ENCODE data around the gene PPFIBP2.

Gene PPFIBP2

DNA sequence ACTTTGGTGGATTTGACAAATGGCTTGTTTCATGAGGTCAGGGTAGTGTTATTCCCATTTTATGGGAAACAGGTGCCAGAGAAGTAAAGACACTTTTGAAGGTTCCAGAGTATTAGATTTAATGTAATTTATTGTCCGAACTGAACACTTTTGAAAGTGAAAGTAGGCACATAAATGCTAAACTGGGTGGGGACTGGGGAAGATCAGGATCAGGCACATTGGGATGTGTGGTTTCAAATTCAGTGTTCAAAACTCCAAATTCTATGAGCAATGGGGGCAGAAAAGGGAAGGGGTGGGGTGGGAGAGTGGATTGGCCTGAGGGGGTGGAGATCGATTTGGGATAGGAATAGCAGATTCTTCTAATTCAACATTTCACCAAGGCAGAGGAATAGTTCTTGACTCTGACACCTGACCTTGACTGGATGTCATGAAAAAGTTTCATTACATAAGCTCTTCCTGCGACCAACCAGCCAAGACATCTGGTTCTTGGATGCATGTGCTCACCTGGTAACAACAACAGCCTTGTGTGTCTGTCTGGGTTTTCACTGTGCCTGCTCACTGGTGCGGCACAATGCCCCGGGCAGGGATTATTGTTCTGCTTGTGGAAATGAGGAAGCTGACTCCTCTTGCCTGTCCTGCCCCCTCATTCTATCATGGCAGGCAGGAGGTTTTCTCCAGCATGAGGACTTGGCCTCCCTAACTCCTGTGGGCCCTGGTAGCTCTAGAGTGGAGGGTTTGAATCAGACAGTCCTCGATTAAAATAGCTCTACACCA, 10.8 kb downstream of the PPFIBP2 start:
- Mint-ChIP-seq H3K36me3 (peaks cover 24% of the 10 kb centered on the region), H3K4me1 (peaks cover 69% of the 10 kb centered on the region), H3K27me3 (peaks cover 9% of the 10 kb centered on the region), H3K9me3 (no peaks in the 10 kb centered on the region), H3K27ac (peak overlapping the region; percentile 42), H3K4me3 (no peak overlapping the region)
- CTCF ChIA-PET: interaction anchor here (5.1 kb wide), 1 partner anchor 13 kb away, joined by 31 read pairs; the partner anchor contains the start of gene PPFIBP2
- no peak for DNase-seq

DNA sequence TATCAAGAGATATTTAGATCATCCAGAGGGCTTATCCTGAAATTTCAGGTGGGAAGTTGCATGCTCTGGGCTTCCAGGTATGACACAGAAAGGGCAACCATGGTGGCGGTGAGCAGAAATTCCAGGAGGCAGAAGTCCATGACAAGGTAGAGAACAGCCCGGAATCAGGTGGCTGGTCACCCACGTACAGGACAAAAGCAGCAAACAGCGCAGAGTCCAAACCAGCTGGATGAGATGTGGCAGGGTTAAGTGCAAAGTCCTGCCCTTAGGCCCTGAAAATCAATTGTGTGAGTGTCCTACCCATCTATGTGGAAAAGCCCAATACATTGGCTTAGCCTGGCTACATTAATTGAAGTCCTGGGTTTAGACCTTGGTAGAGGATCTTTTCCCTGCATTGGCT, 11.6 kb downstream of the PPFIBP2 start:
- CTCF ChIA-PET: no interaction called here
- peaks cover 76% of the 10 kb centered on the region for H3K4me1 Mint-ChIP-seq

DNA sequence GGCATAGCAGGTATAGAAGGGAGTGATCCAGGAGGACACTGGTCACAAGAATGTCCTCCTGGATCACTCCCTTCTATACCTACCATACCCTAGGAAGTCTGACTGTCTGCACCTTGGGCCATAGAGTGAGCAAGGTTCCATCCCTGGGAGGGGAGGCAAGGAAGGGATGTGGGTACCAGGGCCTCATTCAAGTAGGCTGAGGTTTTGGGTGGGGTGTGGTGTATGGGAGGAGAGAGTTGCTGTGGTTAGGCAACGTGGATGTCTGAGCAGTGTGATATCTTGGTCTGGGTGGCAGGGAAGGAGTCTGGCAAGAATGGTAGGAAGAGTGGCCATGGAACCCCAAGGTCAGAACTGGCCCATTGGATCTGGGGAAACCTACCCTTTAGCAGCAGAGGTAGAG, 13.2 kb downstream of the PPFIBP2 start:
- peaks cover 28% of the 10 kb centered on the region for H3K36me3 Mint-ChIP-seq
- H3K4me1 Mint-ChIP-seq: peaks cover 87% of the 10 kb centered on the region
- peak overlapping the region; percentile 48 for H3K4me3 Mint-ChIP-seq
- H3K9me3 Mint-ChIP-seq: no peaks in the 10 kb centered on the region
- CTCF ChIA-PET: no interaction called here
- H3K27me3 Mint-ChIP-seq: peaks cover 9% of the 10 kb centered on the region
- peak overlapping the region; percentile 75 for H3K27ac Mint-ChIP-seq
- peak; percentile 81 for DNase-seq

More for the DNA sequence above, 11.6 kb downstream of the PPFIBP2 start:
- Mint-ChIP-seq H3K27me3 (peaks cover 9% of the 10 kb centered on the region), H3K4me3 (no peak overlapping the region), H3K9me3 (no peaks in the 10 kb centered on the region), H3K36me3 (peaks cover 22% of the 10 kb centered on the region), H3K27ac (no peak overlapping the region)
- DNase-seq: no peak

- Mint-ChIP-seq H3K4me1 (peaks cover 83% of the 10 kb centered on the region), H3K27me3 (peaks cover 10% of the 10 kb centered on the region), H3K9me3 (no peaks in the 10 kb centered on the region), H3K36me3 (peaks cover 31% of the 10 kb centered on the region), H3K27ac (peak overlapping the region; percentile 54), H3K4me3 (no peak overlapping the region)
- CTCF ChIA-PET: no interaction called here
- no peak for DNase-seq
Measured at GRCh38 chr11:7528514-7529049, 14.8 kb downstream of the PPFIBP2 start.

DNA sequence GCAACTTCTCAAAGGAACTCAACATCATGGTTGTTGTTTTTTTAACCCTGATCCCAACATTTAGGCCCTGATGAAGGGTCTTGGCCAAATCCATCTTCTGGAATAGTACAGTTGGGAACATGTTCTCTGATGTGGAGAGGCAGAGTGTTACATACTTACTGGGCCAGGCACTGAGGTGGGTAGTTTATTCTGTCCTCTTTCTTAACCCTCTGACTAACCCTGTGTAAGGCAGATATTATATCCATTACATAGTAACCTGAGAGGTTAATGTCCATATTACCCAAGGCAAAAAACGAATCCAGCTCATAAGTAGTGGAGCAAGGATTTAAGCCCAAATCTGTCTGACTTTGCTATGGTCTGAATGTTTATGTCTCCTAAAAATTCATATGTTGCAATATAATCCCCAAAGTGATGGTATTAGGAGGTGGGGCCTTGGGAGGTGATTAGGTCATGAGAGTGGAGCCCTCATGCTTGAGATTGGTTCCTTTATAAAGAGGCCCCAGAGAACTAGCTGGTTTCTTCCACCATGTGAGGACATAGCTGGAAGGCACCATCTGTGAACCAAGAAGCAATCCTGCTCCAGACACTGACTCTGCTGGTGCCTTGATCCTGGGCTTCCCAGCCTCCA, 16.3 kb downstream of the PPFIBP2 start:
- Mint-ChIP-seq H3K9me3 (no peaks in the 10 kb centered on the region), H3K4me1 (peaks cover 83% of the 10 kb centered on the region), H3K27ac (no peak overlapping the region), H3K36me3 (peaks cover 33% of the 10 kb centered on the region), H3K4me3 (no peak overlapping the region), H3K27me3 (peaks cover 9% of the 10 kb centered on the region)
- CTCF ChIA-PET: interaction anchor here (0.8 to 2.4 kb wide), 3 partner anchors 17 to 158 kb away, joined by 3 to 15 read pairs (median 4); partner anchors contain the start of gene PPFIBP2
- DNase-seq: no peak

DNA sequence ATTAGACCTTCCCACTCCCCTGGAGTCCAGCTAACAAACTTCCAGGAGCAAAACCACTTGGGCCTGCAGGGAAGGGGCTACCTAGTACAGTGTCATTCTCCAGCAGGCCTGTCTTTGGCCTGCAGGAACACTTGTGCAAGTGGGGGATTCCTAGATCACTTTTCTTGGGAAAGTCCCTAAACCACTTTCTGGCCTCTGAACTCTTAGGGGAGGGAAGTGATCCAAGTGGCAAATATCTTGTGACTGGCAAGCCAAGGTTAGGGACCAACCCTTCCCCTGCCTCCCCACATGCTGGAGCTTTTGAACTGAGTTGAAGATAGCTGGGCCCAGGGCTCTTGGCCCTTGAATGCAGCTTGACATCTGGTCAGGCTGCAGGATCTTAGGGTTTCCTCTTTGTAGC, 17.2 kb downstream of the PPFIBP2 start:
- Mint-ChIP-seq H3K4me1 (peaks cover 82% of the 10 kb centered on the region), H3K27me3 (peaks cover 10% of the 10 kb centered on the region), H3K36me3 (peaks cover 29% of the 10 kb centered on the region), H3K9me3 (no peaks in the 10 kb centered on the region), H3K4me3 (no peak overlapping the region), H3K27ac (no peak overlapping the region)
- CTCF ChIA-PET: interaction anchor here (0.8 to 2.4 kb wide), 3 partner anchors 18 to 157 kb away, joined by 3 to 15 read pairs (median 4); partner anchors contain the start of gene PPFIBP2
- no peak for DNase-seq

- Mint-ChIP-seq H3K4me3 (no peak overlapping the region), H3K4me1 (peaks cover 82% of the 10 kb centered on the region), H3K36me3 (peaks cover 27% of the 10 kb centered on the region), H3K9me3 (no peaks in the 10 kb centered on the region), H3K27me3 (peaks cover 19% of the 10 kb centered on the region), H3K27ac (no peak overlapping the region)
- CTCF ChIA-PET: no interaction called here
- DNase-seq: no peak
Measured at GRCh38 chr11:7532405-7533145, 18.8 kb downstream of the PPFIBP2 start.

DNA sequence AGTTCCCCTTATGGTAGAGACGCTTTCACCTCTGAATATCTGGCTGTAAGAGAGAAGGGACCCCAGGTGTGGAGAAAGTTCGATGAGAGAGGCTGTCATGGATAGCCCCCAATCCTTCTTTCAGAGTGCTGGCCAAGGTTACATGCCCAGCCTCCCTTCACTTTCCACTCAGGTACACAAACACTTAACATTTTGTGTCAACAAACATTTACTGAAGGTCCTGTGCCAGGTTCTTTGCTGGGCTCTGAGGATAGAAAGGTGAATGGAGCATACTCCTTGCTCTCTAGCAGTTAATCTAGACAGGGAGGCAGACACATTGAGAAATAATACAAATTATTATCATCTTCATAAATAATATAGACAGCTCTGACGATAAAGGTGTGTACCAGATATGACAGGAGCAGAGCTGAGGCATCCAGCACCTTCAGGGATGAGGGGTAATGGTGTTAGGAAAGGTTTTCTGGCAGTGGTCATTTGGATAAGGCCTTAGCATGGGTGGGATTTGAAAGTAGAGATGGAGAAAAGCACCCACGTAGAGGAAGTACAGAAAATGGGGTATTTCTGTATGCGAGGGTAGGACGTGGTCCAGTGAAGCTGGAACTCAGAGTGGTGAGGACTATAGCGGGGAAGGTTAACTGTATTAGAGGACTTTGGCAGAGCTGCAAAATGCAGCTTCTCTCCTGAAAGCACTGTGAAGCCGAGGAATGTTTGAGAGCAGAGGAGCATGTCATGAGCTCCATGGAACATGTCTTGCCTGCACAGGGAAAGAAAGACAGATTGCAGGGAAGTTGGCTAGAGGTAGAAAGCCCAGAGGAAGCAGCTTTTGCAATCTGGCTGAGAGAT, 19.6 kb downstream of the PPFIBP2 start:
- H3K4me3 Mint-ChIP-seq: no peak overlapping the region
- H3K27ac Mint-ChIP-seq: no peak overlapping the region
- H3K36me3 Mint-ChIP-seq: peaks cover 30% of the 10 kb centered on the region
- CTCF ChIA-PET: no interaction called here
- H3K4me1 Mint-ChIP-seq: peaks cover 82% of the 10 kb centered on the region
- peaks cover 27% of the 10 kb centered on the region for H3K27me3 Mint-ChIP-seq
- DNase-seq: no peak
- H3K9me3 Mint-ChIP-seq: no peaks in the 10 kb centered on the region

DNA sequence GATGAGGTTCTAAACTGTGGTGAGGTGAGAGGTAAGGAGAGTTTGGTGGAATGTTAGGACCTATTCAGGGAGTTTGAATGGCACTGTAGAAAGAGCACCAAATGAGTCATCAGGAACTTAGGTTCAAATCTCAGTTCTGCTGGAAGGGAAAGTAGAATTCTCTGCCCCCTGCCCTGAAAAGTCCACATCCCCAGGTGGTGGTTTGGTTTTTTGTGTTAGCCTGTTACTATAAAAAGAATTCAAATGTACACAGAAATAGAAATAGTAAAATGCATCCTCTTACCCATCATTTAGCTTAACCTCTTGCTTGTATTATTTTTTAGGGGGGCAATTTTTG, 20.2 kb downstream of the PPFIBP2 start:
- CTCF ChIA-PET: interaction anchor here (1.9 kb wide), 1 partner anchor 17 kb away, joined by 6 read pairs; no protein-coding TSS in a partner anchor
- no peak overlapping the region for H3K27ac Mint-ChIP-seq
- H3K4me3 Mint-ChIP-seq: no peak overlapping the region
- peaks cover 24% of the 10 kb centered on the region for H3K27me3 Mint-ChIP-seq
- peaks cover 30% of the 10 kb centered on the region for H3K36me3 Mint-ChIP-seq
- H3K4me1 Mint-ChIP-seq: peaks cover 82% of the 10 kb centered on the region
- no peak for DNase-seq
- H3K9me3 Mint-ChIP-seq: no peaks in the 10 kb centered on the region

DNA sequence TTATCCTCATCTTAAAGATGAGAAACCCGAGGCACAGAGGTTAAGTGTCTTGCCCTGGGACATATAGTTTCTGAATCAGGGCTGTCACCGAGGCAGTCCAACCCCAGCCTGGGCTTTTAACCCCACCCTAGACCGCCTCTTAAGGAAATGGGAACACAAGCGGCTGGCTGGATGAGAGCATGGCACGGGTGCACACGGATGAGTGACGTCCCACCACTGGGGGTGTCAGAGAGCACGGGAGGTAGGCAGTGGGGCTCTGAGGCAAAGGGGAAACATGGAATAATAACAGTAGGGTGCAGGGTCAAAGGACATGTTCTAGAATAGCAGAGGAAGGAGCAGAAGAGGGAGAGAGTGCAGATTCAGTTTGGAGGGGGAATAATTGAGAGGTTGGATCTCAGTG, 22.3 kb downstream of the PPFIBP2 start:
- DNase-seq: no peak
- peaks cover 72% of the 10 kb centered on the region for H3K4me1 Mint-ChIP-seq
- H3K27ac Mint-ChIP-seq: no peak overlapping the region
- H3K9me3 Mint-ChIP-seq: no peaks in the 10 kb centered on the region
- no peak overlapping the region for H3K4me3 Mint-ChIP-seq
- CTCF ChIA-PET: interaction anchor here (1.9 kb wide), 1 partner anchor 14 kb away, joined by 6 read pairs; no protein-coding TSS in a partner anchor
- H3K36me3 Mint-ChIP-seq: peaks cover 26% of the 10 kb centered on the region
- peaks cover 34% of the 10 kb centered on the region for H3K27me3 Mint-ChIP-seq

GRCh38 chr11:7537265-7537664, 23.5 kb downstream of the PPFIBP2 start:
- Mint-ChIP-seq H3K4me1 (peaks cover 65% of the 10 kb centered on the region), H3K4me3 (no peak overlapping the region), H3K9me3 (no peaks in the 10 kb centered on the region), H3K27me3 (peaks cover 40% of the 10 kb centered on the region), H3K27ac (no peak overlapping the region), H3K36me3 (peaks cover 20% of the 10 kb centered on the region)
- DNase-seq: no peak
- CTCF ChIA-PET: interaction anchor here (0.9 to 3.3 kb wide), 3 partner anchors 16 to 120 kb away, joined by 3 to 14 read pairs (median 5); partner anchors contain the start of gene PPFIBP2

DNA sequence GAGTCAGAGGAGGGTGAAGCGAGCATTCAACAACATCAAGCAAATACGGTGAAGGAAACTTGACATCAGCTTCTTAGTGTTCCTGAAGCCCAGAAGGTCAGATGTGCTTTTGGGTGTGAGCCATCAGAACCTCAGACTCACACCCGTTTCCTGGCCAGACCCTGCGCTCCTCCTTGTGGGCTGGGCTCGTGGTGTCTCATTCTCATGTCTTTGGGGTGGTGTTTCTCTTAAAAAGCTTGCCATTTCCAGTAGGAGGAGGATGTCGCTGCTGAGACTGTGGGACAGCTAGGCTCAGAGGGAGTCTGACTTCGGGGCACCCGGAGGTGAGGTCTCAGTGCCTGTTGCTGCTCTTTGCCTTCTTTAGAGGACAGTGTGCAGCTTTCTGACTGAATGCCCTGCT, 24.2 kb downstream of the PPFIBP2 start:
- peaks cover 69% of the 10 kb centered on the region for H3K4me1 Mint-ChIP-seq
- CTCF ChIA-PET: interaction anchor here (0.9 to 3.3 kb wide), 6 partner anchors 10 to 127 kb away, joined by 3 to 14 read pairs (median 4); partner anchors contain the start of gene PPFIBP2
- H3K9me3 Mint-ChIP-seq: no peaks in the 10 kb centered on the region
- peaks cover 20% of the 10 kb centered on the region for H3K36me3 Mint-ChIP-seq
- peaks cover 40% of the 10 kb centered on the region for H3K27me3 Mint-ChIP-seq
- peak; percentile 57 for DNase-seq
- H3K27ac Mint-ChIP-seq: peak overlapping the region; percentile 77
- H3K4me3 Mint-ChIP-seq: peak overlapping the region; percentile 63
